H9 (cell line): ENCODE results near the gene CENPB. TPM values are rescaled to one million over a fixed set of nuclear protein-coding genes. Genes with fewer than 3 reads are reported as not detected.

Source experiments
- DNase-seq: peaks from one replicate; pipeline ENCODE4 v3.0.0-alpha.2; 2017
- H2AFZ ChIP-seq: one replicate; pipeline ENCODE4 v1.6.1; 2013; ENCODE audit warnings: mild to moderate bottlenecking, low read length, control low read depth, moderate library complexity
- H2AK5ac ChIP-seq: 2 replicates; pipeline ENCODE4 v1.6.1; 2013; ENCODE audit warnings: low read length, control low read depth, mixed read lengths; ENCODE audit not compliant: insufficient read length
- H2BK120ac ChIP-seq: one replicate; pipeline ENCODE4 v1.6.1; 2013; ENCODE audit warnings: low read depth, mild to moderate bottlenecking, low read length, control low read depth, inconsistent platforms; ENCODE audit not compliant: poor library complexity, severe bottlenecking
- H2BK12ac ChIP-seq: 2 replicates; pipeline ENCODE4 v1.6.1; 2013; ENCODE audit warnings: low read length, control low read depth, mixed read lengths, low read depth; ENCODE audit not compliant: insufficient read length
- H2BK15ac ChIP-seq: 2 replicates; pipeline ENCODE4 v1.6.1; 2013; ENCODE audit warnings: low read depth, low read length, control low read depth
- H2BK20ac ChIP-seq: one replicate; pipeline ENCODE4 v1.6.1; 2013; ENCODE audit warnings: low read depth, mild to moderate bottlenecking, low read length, control low read depth, inconsistent platforms; ENCODE audit not compliant: poor library complexity, severe bottlenecking
- H2BK5ac ChIP-seq: 2 replicates; pipeline ENCODE4 v1.6.1; 2013; ENCODE audit warnings: low read length, control low read depth, mixed read lengths; ENCODE audit not compliant: insufficient read length
- H3K14ac ChIP-seq: 2 replicates; pipeline ENCODE4 v1.6.1; 2013; ENCODE audit warnings: low read length, control low read depth; ENCODE audit not compliant: insufficient read depth
- H3K18ac ChIP-seq: 2 replicates; pipeline ENCODE4 v1.6.1; 2013; ENCODE audit warnings: low read depth, mild to moderate bottlenecking, mixed read lengths, low read length, control low read depth; ENCODE audit not compliant: insufficient read length
- H3K23ac ChIP-seq: 2 replicates; pipeline ENCODE4 v1.6.1; 2013; ENCODE audit warnings: low read length, control low read depth, mixed read lengths, low read depth; ENCODE audit not compliant: insufficient read length
- H3K23me2 ChIP-seq: 2 replicates; pipeline ENCODE4 v1.6.1; 2013; ENCODE audit warnings: low read depth, mild to moderate bottlenecking, mixed read lengths, low read length, control low read depth; ENCODE audit not compliant: insufficient read length, poor library complexity, severe bottlenecking
- H3K27ac ChIP-seq: 2 replicates; pipeline ENCODE4 v1.5.1; 2013; ENCODE audit warnings: low read length, control low read depth, mixed read lengths, low read depth; ENCODE audit not compliant: insufficient read length
- H3K27me3 ChIP-seq: 2 replicates; pipeline ENCODE4 v1.6.1; 2013; ENCODE audit warnings: low read length, control low read depth, inconsistent platforms; ENCODE audit not compliant: insufficient read depth
- H3K4ac ChIP-seq: 2 replicates; pipeline ENCODE4 v1.6.1; 2013; ENCODE audit warnings: low read depth, mild to moderate bottlenecking, control low read depth, inconsistent platforms, low read length, moderate library complexity
- H3K4me1 ChIP-seq: 2 replicates; pipeline ENCODE4 v1.6.1; 2013; ENCODE audit warnings: low read length, control low read depth, inconsistent platforms; ENCODE audit not compliant: insufficient read depth
- H3K4me2 ChIP-seq: 2 replicates; pipeline ENCODE4 v1.6.1; 2013; ENCODE audit warnings: low read length, control low read depth, mixed read lengths; ENCODE audit not compliant: insufficient read length, insufficient read depth
- H3K56ac ChIP-seq: 2 replicates; pipeline ENCODE4 v1.6.1; 2013; ENCODE audit warnings: low read depth, mild to moderate bottlenecking, mixed read lengths, low read length, control low read depth; ENCODE audit not compliant: insufficient read length
- H3K79me1 ChIP-seq: 2 replicates; pipeline ENCODE4 v1.6.1; 2013; ENCODE audit warnings: low read depth, mild to moderate bottlenecking, moderate library complexity, low read length, control low read depth, inconsistent platforms; ENCODE audit not compliant: insufficient read depth, poor library complexity, severe bottlenecking
- H3K79me2 ChIP-seq: 2 replicates; pipeline ENCODE4 v1.6.1; 2013; ENCODE audit warnings: low read length, control low read depth, inconsistent platforms; ENCODE audit not compliant: insufficient read depth
- H3K9ac ChIP-seq: 2 replicates; pipeline ENCODE4 v1.6.1; 2013; ENCODE audit warnings: low read length, control low read depth, mixed read lengths; ENCODE audit not compliant: insufficient read length; ENCODE audit errors: extremely low read depth
- H3K9me3 ChIP-seq: one replicate; pipeline ENCODE4 v1.6.1; 2013; ENCODE audit warnings: low read depth, low read length, inconsistent platforms; ENCODE audit not compliant: control insufficient read depth
- H3T11ph ChIP-seq: one replicate; pipeline ENCODE4 v1.6.1; 2013; ENCODE audit warnings: mild to moderate bottlenecking, low read length, control low read depth, inconsistent platforms
- H4K20me1 ChIP-seq: one replicate; pipeline ENCODE4 v1.6.1; 2013; ENCODE audit not compliant: control insufficient read depth, insufficient read length, insufficient read depth
- H4K5ac ChIP-seq: 2 replicates; pipeline ENCODE4 v1.6.1; 2013; ENCODE audit warnings: low read depth, mild to moderate bottlenecking, mixed read lengths, low read length, control low read depth; ENCODE audit not compliant: insufficient read length
- H4K8ac ChIP-seq: replicated peaks from 2 replicates; pipeline ENCODE4 v1.6.1; 2013; ENCODE audit warnings: low read length, control low read depth, mixed read lengths, low read depth; ENCODE audit not compliant: insufficient read length
- H4K91ac ChIP-seq: 2 replicates; pipeline ENCODE4 v1.6.1; 2013; ENCODE audit warnings: low read depth, mild to moderate bottlenecking, moderate library complexity, mixed read lengths, low read length, control low read depth; ENCODE audit not compliant: insufficient read length
- H3K27ac Mint-ChIP-seq, 3 experiments: 2 replicates in 2 of 3; 3 replicates in 1 of 3; pipeline ENCODE4 v1.8.0; 2020 to 2021; ENCODE audit warnings: mixed read lengths in 3 of 3, mild to moderate bottlenecking in 1 of 3, moderate library complexity in 1 of 3
- H3K27me3 Mint-ChIP-seq: 2 replicates; pipeline ENCODE4 v1.8.0; 2021; ENCODE audit warnings: low read depth, mild to moderate bottlenecking, moderate library complexity, mixed read lengths
- H3K36me3 Mint-ChIP-seq, 3 experiments: 2 replicates in 2 of 3; 3 replicates in 1 of 3; pipeline ENCODE4 v1.8.0; 2020 to 2021; ENCODE audit warnings: low read depth in 3 of 3, mixed read lengths in 3 of 3; ENCODE audit not compliant: insufficient read depth in 1 of 3
- H3K4me1 Mint-ChIP-seq, 2 experiments: 2 replicates each; pipeline ENCODE4 v1.8.0; 2020; ENCODE audit warnings: mixed read lengths in 2 of 2
- H3K4me3 Mint-ChIP-seq, 2 experiments: 2 replicates in 1 of 2; 3 replicates in 1 of 2; pipeline ENCODE4 v1.8.0; 2020 to 2021; ENCODE audit warnings: mild to moderate bottlenecking in 2 of 2, mixed read lengths in 2 of 2, moderate library complexity in 1 of 2
- H3K9me3 Mint-ChIP-seq, 2 experiments: 2 replicates in 1 of 2; 3 replicates in 1 of 2; pipeline ENCODE4 v1.8.0; 2020; ENCODE audit warnings: mild to moderate bottlenecking in 2 of 2, mixed read lengths in 2 of 2, moderate library complexity in 1 of 2
- CTCF ChIP-seq: fragments of 200-600 bp; sonication (generic); conservative IDR thresholded peaks from 3 replicates; pipeline ENCODE4 v1.8.0; 2021; ENCODE audit warnings: antibody characterized with exemption, mild to moderate bottlenecking
- WGBS: extraction: QIAGEN DNeasy Blood & Tissue Kit; methylation state at CpG from one replicate; pipeline ENCODE4 v1.1.7; 2013; ENCODE audit warnings: missing lambda C conversion rate, low lambda C conversion rate, mixed read lengths; ENCODE audit not compliant: insufficient read length; ENCODE audit errors: extremely low coverage; 5-methylcytosine and 5-hydroxymethylcytosine counted together
- total RNA-seq: library from RNA; stranded (reverse); gene quantifications from 2 replicates; pipeline ENCODE4 v1.2.1, GENCODE V29; 2021

Gene CENPB
- total RNA-seq, 1 experiment from 2014 or later, result 63.1 TPM

- no peak overlapping the region for H3K14ac ChIP-seq
- peaks cover 3% of the 10 kb centered on the region; the same call in 1 of the 2 replicates for H3K4me1 ChIP-seq
- no peak overlapping the region for H2BK12ac ChIP-seq
- H2BK5ac ChIP-seq, result no peak overlapping the region
- no peak overlapping the region for H2AFZ ChIP-seq
- Mint-ChIP-seq H3K4me1 (peaks cover 17 to 32% of the 10 kb centered on the region in 2 experiments), H3K27me3 (peaks cover 42% of the 10 kb centered on the region), H3K4me3 (peak overlapping the region; percentile 80 to 86; a peak in 4 of 5 replicates), H3K27ac (no peak overlapping the region), H3K36me3 (no peaks in the 10 kb centered on the region), H3K9me3 (no peaks in the 10 kb centered on the region)
- H3K9me3 ChIP-seq, result no peaks in the 10 kb centered on the region
- no peaks in the 10 kb centered on the region for H3K79me1 ChIP-seq
- H3K4ac ChIP-seq, result no peak overlapping the region
- H3K4me2 ChIP-seq, result peak overlapping the region; percentile 66
- no peak overlapping the region for H3K23ac ChIP-seq
- no peak overlapping the region for H2AK5ac ChIP-seq
- H2BK20ac ChIP-seq, result no peak overlapping the region
- H4K91ac ChIP-seq, result no peak overlapping the region
- no peaks in the 10 kb centered on the region for H3K27me3 ChIP-seq
- TF ChIP-seq CTCF, result no peak
- no peak overlapping the region for H3K56ac ChIP-seq
- no peak overlapping the region for H4K8ac ChIP-seq
- H2BK120ac ChIP-seq, result no peak overlapping the region
- no peak overlapping the region for H3K18ac ChIP-seq
- H3K79me2 ChIP-seq, result no peaks in the 10 kb centered on the region
- H4K20me1 ChIP-seq, result no peaks in the 10 kb centered on the region
- H3K9ac ChIP-seq, result no peak overlapping the region
- no peak for DNase-seq
- H4K5ac ChIP-seq, result no peak overlapping the region
- H2BK15ac ChIP-seq, result no peak overlapping the region
- H3K23me2 ChIP-seq, result peaks cover 11% of the 10 kb centered on the region
- no CpG with 5 or more reads among the region's 1 CpG for WGBS
- H3T11ph ChIP-seq, result no peak overlapping the region
- H3K27ac ChIP-seq, result no peak overlapping the region
Observed at GRCh38 chr20:3744037-3744436, 42.5 kb downstream of the CENPB start.
